ENCODE data around the gene BAZ1B. TPM values are rescaled to one million over a fixed set of nuclear protein-coding genes. Genes with fewer than 3 reads are reported as not detected.
A peak's percentile ranks its signal among the peaks of the same experiment; 100 is the strongest.
"Not testable (repeated sequence)": the region's sequence is repeated elsewhere in the genome, so short reads cannot be mapped to it uniquely, and the experiment has no call there.

Gene BAZ1B
- total RNA-seq (2014; rRNA removed; shearing (Covaris generic)), result 69.2 and 90.1 TPM in 2 replicates

- in situ Hi-C loops (cut with HindIII; ENCODE audit: low sequenced_read_pairs), result no loop called here
- peak; percentile 97 for DNase-seq (ENCODE audit: low spot score)
Measured at GRCh38 chr7:73522105-73522872, at the start of gene BAZ1B. Gene BAZ1B (minus strand): TSS chr7:73522293. CDS start chr7:73521933, 360 bp downstream.

GRCh38 chr7:73570977-73571376, 48.9 kb upstream of the BAZ1B start:
- in situ Hi-C loops (cut with HindIII; ENCODE audit: low sequenced_read_pairs), result no loop called here
- no peak for DNase-seq (ENCODE audit: low spot score)

GRCh38 chr7:73570521-73570920, 48.4 kb upstream of the BAZ1B start:
- in situ Hi-C loops (cut with HindIII; ENCODE audit: low sequenced_read_pairs), result no loop called here
- no peak for DNase-seq (ENCODE audit: low spot score)

- in situ Hi-C loops (cut with HindIII; ENCODE audit: low sequenced_read_pairs), result no loop called here
- DNase-seq (ENCODE audit: low spot score), result no peak
Measured at GRCh38 chr7:73569042-73569608, 47.0 kb upstream of the BAZ1B start.

GRCh38 chr7:73567846-73568685, 46.0 kb upstream of the BAZ1B start:
- no peak for DNase-seq (ENCODE audit: low spot score)
- in situ Hi-C loops (cut with HindIII; ENCODE audit: low sequenced_read_pairs), result no loop called here

- in situ Hi-C loops (cut with HindIII; ENCODE audit: low sequenced_read_pairs), result no loop called here
- no peak for DNase-seq (ENCODE audit: low spot score)
Measured at GRCh38 chr7:73567140-73567539, 45.0 kb upstream of the BAZ1B start.

- not testable (repeated sequence) for DNase-seq (ENCODE audit: low spot score)
Measured at GRCh38 chr7:73566431-73566830, 44.3 kb upstream of the BAZ1B start.

GRCh38 chr7:73565675-73566340, 43.7 kb upstream of the BAZ1B start:
- in situ Hi-C loops (cut with HindIII; ENCODE audit: low sequenced_read_pairs), result no loop called here
- no peak for DNase-seq (ENCODE audit: low spot score)

More at GRCh38 chr7:73566431-73566830, 44.3 kb upstream of the BAZ1B start:
- in situ Hi-C loops (cut with HindIII; ENCODE audit: low sequenced_read_pairs), result not testable (repeated sequence)

GRCh38 chr7:73560109-73560835, 38.2 kb upstream of the BAZ1B start:
- peak; percentile 24 for DNase-seq (ENCODE audit: low spot score)
- in situ Hi-C loops (cut with HindIII; ENCODE audit: low sequenced_read_pairs), result no loop called here

GRCh38 chr7:73557397-73558257, 35.5 kb upstream of the BAZ1B start, which contains the start of gene BCL7B:
Gene BCL7B (minus strand): TSS chr7:73557690. CDS start chr7:73557578, 112 bp downstream.
- in situ Hi-C loops (cut with HindIII; ENCODE audit: low sequenced_read_pairs), result no loop called here

GRCh38 chr7:73557108-73557396, 35.0 kb upstream of the BAZ1B start:
- DNase-seq (ENCODE audit: low spot score), result peak; percentile 88
- in situ Hi-C loops (cut with HindIII; ENCODE audit: low sequenced_read_pairs), result no loop called here

More at GRCh38 chr7:73557397-73558257, 35.5 kb upstream of the BAZ1B start, which contains the start of gene BCL7B:
- peak; percentile 68 for DNase-seq (ENCODE audit: low spot score)

GRCh38 chr7:73556208-73557107, 34.4 kb upstream of the BAZ1B start:
- peak; percentile 8 for DNase-seq (ENCODE audit: low spot score)
- in situ Hi-C loops (cut with HindIII; ENCODE audit: low sequenced_read_pairs), result no loop called here

- in situ Hi-C loops (cut with HindIII; ENCODE audit: low sequenced_read_pairs), result no loop called here
- DNase-seq (ENCODE audit: low spot score), result peak; percentile 8
Measured at GRCh38 chr7:73555411-73555982, 33.4 kb upstream of the BAZ1B start.

- DNase-seq (ENCODE audit: low spot score); in situ Hi-C loops (cut with HindIII; ENCODE audit: low sequenced_read_pairs): not testable (repeated sequence)
Measured at GRCh38 chr7:73550093-73550492, 28.0 kb upstream of the BAZ1B start.

- in situ Hi-C loops (cut with HindIII; ENCODE audit: low sequenced_read_pairs), result no loop called here
- DNase-seq (ENCODE audit: low spot score), result no peak
Measured at GRCh38 chr7:73549176-73549575, 27.1 kb upstream of the BAZ1B start.

GRCh38 chr7:73547841-73548240, 25.7 kb upstream of the BAZ1B start:
- in situ Hi-C loops (cut with HindIII; ENCODE audit: low sequenced_read_pairs), result no loop called here
- DNase-seq (ENCODE audit: low spot score), result no peak

- DNase-seq (ENCODE audit: low spot score), result no peak
- in situ Hi-C loops (cut with HindIII; ENCODE audit: low sequenced_read_pairs), result no loop called here
Measured at GRCh38 chr7:73544678-73545077, 22.6 kb upstream of the BAZ1B start.

Measured in G401 (cell line).